GM12801 (cell line): Measurements from ENCODE around the gene ODF2L.

Source experiments
- CTCF ChIP-seq: IDR thresholded peaks from one replicate; pipeline ENCODE4 v1.5.1; 2011; ENCODE audit warnings: control low read depth; ENCODE audit not compliant: insufficient read length; ENCODE audit errors: extremely low read depth

Gene ODF2L

GRCh38 chr1:86416343-86416742 is 20.2 kb upstream of the ODF2L start:
- TF ChIP-seq CTCF = no peak

GRCh38 chr1:86410879-86411278 is 14.8 kb upstream of the ODF2L start:
- TF ChIP-seq CTCF = no peak

- TF ChIP-seq CTCF = no peak
Observed at GRCh38 chr1:86409416-86410021, 13.4 kb upstream of the ODF2L start.

GRCh38 chr1:86396498-86396890 is 371 bp upstream of the ODF2L start:
- no peak for TF ChIP-seq CTCF

GRCh38 chr1:86394416-86394815 is 1.7 kb downstream of the ODF2L start:
- TF ChIP-seq CTCF = no peak

- TF ChIP-seq CTCF = no peak
Observed at GRCh38 chr1:86389307-86389706, 6.8 kb downstream of the ODF2L start.

GRCh38 chr1:86388777-86389176 is 7.3 kb downstream of the ODF2L start:
- TF ChIP-seq CTCF = no peak
